Parathyroid adenoma (tissue), 2 donors: Measurements from ENCODE around the gene GULP1.
"Not testable (repeated sequence)": the region's sequence is repeated elsewhere in the genome, so short reads cannot be mapped to it uniquely, and the experiment has no call there.

Experiments used
- H2AFZ ChIP-seq: fragments of 300-600 bp; sonication (generic); one replicate; pipeline ENCODE4 v1.7.0; 2017; ENCODE audit warnings: antibody characterized with exemption, mild to moderate bottlenecking
- H3K27ac ChIP-seq: fragments of 300-600 bp; sonication (generic); one replicate; pipeline ENCODE4 v1.7.0; 2017
- H3K27me3 ChIP-seq: fragments of 300-600 bp; sonication (generic); one replicate; pipeline ENCODE4 v1.7.0; 2017; ENCODE audit warnings: low read length; ENCODE audit not compliant: control insufficient read depth, insufficient read depth
- H3K36me3 ChIP-seq: fragments of 300-600 bp; sonication (generic); one replicate; pipeline ENCODE4 v1.7.0; 2017; ENCODE audit warnings: low read length; ENCODE audit not compliant: control insufficient read depth, insufficient read depth
- H3K4me1 ChIP-seq: fragments of 300-600 bp; sonication (generic); one replicate; pipeline ENCODE4 v1.7.0; 2017; ENCODE audit warnings: control low read depth
- H3K4me2 ChIP-seq: fragments of 300-600 bp; sonication (generic); one replicate; pipeline ENCODE4 v1.7.0; 2017; ENCODE audit warnings: low read length
- H3K4me3 ChIP-seq: fragments of 300-600 bp; sonication (generic); one replicate; pipeline ENCODE4 v1.7.0; 2017; ENCODE audit warnings: low read depth, low read length
- H3K79me2 ChIP-seq: fragments of 300-600 bp; sonication (generic); one replicate; pipeline ENCODE4 v1.7.0; 2017; ENCODE audit warnings: control low read depth
- H3K9ac ChIP-seq: fragments of 300-600 bp; sonication (generic); one replicate; pipeline ENCODE4 v1.7.0; 2017; ENCODE audit warnings: mild to moderate bottlenecking
- H3K9me3 ChIP-seq: fragments of 300-600 bp; sonication (generic); one replicate; pipeline ENCODE4 v1.7.0; 2017; ENCODE audit warnings: low read length; ENCODE audit not compliant: control insufficient read depth
- CTCF ChIP-seq: fragments of 300-600 bp; sonication (generic); IDR thresholded peaks from one replicate; pipeline ENCODE4 v1.7.0; 2017; ENCODE audit warnings: antibody characterized with exemption, mild to moderate bottlenecking
- donor health status: primary hyperparathyroidism.

The GULP1 gene

GRCh38 chr2:188278388-188279092 lies 13.1 kb upstream of the GULP1 start:
- H3K4me2 ChIP-seq: no peak overlapping the region
- no peaks in the 10 kb centered on the region for H3K9me3 ChIP-seq
- no peaks in the 10 kb centered on the region for H3K4me1 ChIP-seq
- no peak for TF ChIP-seq CTCF
- no peaks in the 10 kb centered on the region for H3K79me2 ChIP-seq
- H3K4me3 ChIP-seq: no peak overlapping the region
- H2AFZ ChIP-seq: no peak overlapping the region
- no peaks in the 10 kb centered on the region for H3K27me3 ChIP-seq
- H3K36me3 ChIP-seq: no peaks in the 10 kb centered on the region
- no peak overlapping the region for H3K27ac ChIP-seq
- no peak overlapping the region for H3K9ac ChIP-seq

- Histone ChIP-seq H3K79me2 (no peaks in the 10 kb centered on the region), H3K9me3 (no peaks in the 10 kb centered on the region), H3K36me3 (no peaks in the 10 kb centered on the region), H3K9ac (no peak overlapping the region), H3K27ac (no peak overlapping the region), H3K4me1 (no peaks in the 10 kb centered on the region), H3K4me2 (no peak overlapping the region), H3K4me3 (no peak overlapping the region), H3K27me3 (no peaks in the 10 kb centered on the region), H2AFZ (no peak overlapping the region)
- no peak for TF ChIP-seq CTCF
Measured at GRCh38 chr2:188279093-188279445, 12.6 kb upstream of the GULP1 start.

- no peaks in the 10 kb centered on the region for H3K79me2 ChIP-seq
- H3K27me3 ChIP-seq: no peaks in the 10 kb centered on the region
- H3K4me1 ChIP-seq: no peaks in the 10 kb centered on the region
- no peak overlapping the region for H3K4me3 ChIP-seq
- H3K27ac ChIP-seq: no peak overlapping the region
- no peak overlapping the region for H3K9ac ChIP-seq
- TF ChIP-seq CTCF: no peak
- no peak overlapping the region for H2AFZ ChIP-seq
- H3K4me2 ChIP-seq: no peak overlapping the region
- no peaks in the 10 kb centered on the region for H3K36me3 ChIP-seq
- no peaks in the 10 kb centered on the region for H3K9me3 ChIP-seq
Measured at GRCh38 chr2:188280811-188281222, 10.9 kb upstream of the GULP1 start.

- no peak overlapping the region for H2AFZ ChIP-seq
- H3K27me3 ChIP-seq: no peaks in the 10 kb centered on the region
- H3K9me3 ChIP-seq: no peaks in the 10 kb centered on the region
- H3K4me2 ChIP-seq: no peak overlapping the region
- no peak overlapping the region for H3K9ac ChIP-seq
- H3K4me1 ChIP-seq: no peaks in the 10 kb centered on the region
- H3K4me3 ChIP-seq: no peak overlapping the region
- no peak overlapping the region for H3K27ac ChIP-seq
- no peaks in the 10 kb centered on the region for H3K79me2 ChIP-seq
- no peaks in the 10 kb centered on the region for H3K36me3 ChIP-seq
- no peak for TF ChIP-seq CTCF
Measured at GRCh38 chr2:188282907-188283306, 8.8 kb upstream of the GULP1 start.

- not testable (repeated sequence) for H3K79me2 ChIP-seq, H2AFZ ChIP-seq, H3K9ac ChIP-seq, H3K27ac ChIP-seq, H3K4me3 ChIP-seq, H3K36me3 ChIP-seq, H3K4me2 ChIP-seq, H3K4me1 ChIP-seq, H3K9me3 ChIP-seq, H3K27me3 ChIP-seq
Measured at GRCh38 chr2:188284251-188284650, 7.4 kb upstream of the GULP1 start.
